Cortex of kidney (tissue), 1 donor: ENCODE measurements around the gene DNAH12.
"Not testable (repeated sequence)": the region's sequence is repeated elsewhere in the genome, so short reads cannot be mapped to it uniquely, and the experiment has no call there.

Experiments
- DNase-seq: peaks from one replicate; lab custom pipeline; 2025; lab: John Stamatoyannopoulos, UW

DNAH12 gene

DNA sequence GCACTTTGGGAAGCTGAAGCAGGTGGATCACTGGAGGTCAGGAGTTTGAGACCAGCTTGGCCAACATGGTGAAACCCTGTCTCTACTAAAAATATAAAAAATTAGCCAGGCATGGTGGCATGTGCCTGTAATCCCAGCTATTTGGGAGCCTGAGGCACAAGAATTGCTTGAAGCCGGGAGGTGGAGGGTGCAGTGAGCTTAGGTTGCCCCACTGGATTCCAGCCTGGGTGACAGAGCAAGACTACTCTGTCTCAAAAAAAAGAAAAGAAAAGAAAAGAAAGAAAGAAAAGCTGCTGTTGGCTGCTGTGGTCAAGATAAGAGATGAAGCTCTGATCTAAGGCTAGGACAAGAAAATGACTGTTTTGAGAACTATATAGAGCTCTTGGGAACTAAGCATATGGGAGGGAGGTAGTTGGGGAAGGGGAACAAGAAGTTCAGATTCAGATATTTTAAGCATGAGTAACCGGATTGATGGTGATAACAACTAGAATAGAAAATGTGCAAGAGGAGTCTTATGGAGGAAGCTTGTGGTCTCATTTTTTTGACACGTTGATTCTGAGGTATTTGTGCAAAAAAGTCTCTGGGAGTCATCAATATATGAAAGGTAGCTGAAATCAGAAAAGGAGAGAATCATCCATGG is 25.7 kb downstream of the DNAH12 start:
- DNase-seq: no peak

- DNase-seq: no peak
These were observed 32.0 kb downstream of the DNAH12 start for GRCh38 chr3:57512166-57512565.

- DNase-seq: no peak
These were observed 38.2 kb downstream of the DNAH12 start for GRCh38 chr3:57505901-57506300.

DNA sequence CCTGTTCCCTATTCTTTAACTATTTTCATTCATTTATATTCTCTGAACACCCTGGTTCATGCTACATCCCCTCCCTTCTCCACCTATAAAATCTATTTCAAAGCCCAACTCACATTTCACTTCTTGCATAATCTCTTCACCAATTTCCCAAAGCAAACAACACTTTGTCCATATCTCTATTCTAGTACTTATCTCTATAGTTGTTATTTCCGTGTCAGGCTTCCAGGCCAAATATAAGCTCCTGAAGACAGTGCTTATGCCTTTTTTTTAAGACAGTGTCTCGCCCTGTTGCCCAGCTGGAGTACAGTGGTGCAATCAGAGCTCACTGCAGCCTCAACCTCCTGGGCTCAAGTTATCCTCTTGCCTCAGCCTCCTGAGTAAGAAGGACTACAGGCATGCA is 43.6 kb downstream of the DNAH12 start:
- no peak for DNase-seq

DNA sequence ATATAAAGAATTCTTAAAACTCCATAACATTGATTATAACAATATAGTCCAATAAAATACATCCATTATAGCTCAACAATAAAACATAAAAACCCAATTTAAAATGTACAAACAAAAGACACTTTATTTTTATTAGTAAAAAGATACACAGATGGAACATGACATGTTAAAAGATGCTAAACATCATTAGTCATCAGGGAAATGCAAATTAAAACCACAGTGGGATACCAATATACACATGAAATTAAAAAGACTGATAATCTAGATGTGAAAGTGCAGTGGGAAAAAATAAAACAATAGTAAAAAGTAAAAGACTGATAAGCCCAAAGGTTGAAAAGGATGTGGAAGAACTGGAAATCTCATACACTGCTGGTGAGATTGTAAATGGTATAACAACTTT is 46.2 kb downstream of the DNAH12 start:
- no peak for DNase-seq

DNA sequence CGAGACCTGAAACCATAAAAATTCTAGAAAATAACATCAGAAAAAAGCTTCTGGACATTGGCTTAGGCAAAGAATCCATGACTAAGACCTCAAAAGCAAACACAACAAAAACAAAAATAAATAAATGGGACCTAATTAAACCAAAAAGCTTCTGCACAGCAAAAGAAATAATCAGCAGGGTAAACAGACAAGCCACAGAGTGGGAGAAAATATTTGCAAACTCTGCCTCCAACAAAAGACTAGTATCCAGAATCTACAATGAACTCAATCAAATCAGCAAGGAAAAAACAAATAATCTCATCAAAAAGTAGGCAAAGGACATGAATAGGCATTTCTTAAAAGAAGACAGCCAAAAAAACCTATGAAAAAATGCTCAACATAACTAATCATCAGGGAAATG is 59.6 kb downstream of the DNAH12 start:
- no peak for DNase-seq

- not testable (repeated sequence) for DNase-seq
These were observed 67.0 kb downstream of the DNAH12 start for GRCh38 chr3:57477193-57477592.

DNA sequence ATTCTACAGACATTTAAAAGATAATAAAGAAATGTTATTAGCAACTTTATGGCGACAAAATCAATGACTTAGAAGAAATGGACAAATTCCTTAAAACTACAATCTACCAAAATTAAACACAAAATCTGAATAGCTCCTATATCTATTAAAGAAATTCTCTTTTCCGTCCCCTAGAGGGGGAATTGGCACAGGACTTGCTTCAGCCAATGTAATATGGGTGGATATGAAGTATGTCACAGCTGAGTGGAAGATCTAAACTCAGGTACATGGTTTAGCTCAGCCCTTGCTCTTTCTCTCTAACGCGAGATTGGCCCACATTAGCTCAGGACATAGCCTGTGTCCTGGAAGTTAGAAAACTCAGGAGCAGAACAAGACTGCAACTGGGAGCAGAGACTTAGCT is 79.3 kb downstream of the DNAH12 start:
- DNase-seq: no peak

- no peak for DNase-seq
These were observed 80.1 kb downstream of the DNAH12 start for GRCh38 chr3:57464011-57464410.

- DNase-seq: no peak
These were observed 92.8 kb downstream of the DNAH12 start for GRCh38 chr3:57451150-57451846.

GRCh38 chr3:57449276-57449847 is 94.8 kb downstream of the DNAH12 start:
- not testable (repeated sequence) for DNase-seq

GRCh38 chr3:57448489-57448888 is 95.7 kb downstream of the DNAH12 start:
- not testable (repeated sequence) for DNase-seq

- DNase-seq: no peak
These were observed 97.8 kb downstream of the DNAH12 start for GRCh38 chr3:57446318-57446841.

- no peak for DNase-seq
These were observed 99.7 kb downstream of the DNAH12 start for GRCh38 chr3:57444469-57444868.

DNA sequence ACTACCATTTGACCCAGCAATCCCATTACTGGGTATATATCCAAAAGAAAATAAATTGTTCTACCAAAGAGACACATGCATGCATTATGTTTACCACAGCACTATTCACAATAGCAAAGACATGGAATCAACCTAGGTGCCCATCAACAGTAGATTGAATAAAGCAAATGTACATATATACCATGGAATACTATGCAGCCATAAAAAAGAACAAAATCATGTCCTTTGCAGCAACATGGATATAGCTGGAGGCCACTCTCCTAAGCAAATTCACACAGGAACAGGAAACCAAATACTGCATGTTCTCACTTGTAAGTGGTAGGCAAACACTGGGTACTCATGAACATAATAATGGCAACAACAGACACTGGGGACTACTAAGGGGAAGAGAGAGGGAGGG is 104.0 kb downstream of the DNAH12 start:
- DNase-seq: not testable (repeated sequence)

GRCh38 chr3:57438460-57438859 is 105.7 kb downstream of the DNAH12 start:
- not testable (repeated sequence) for DNase-seq

- DNase-seq: no peak
These were observed 107.9 kb downstream of the DNAH12 start for GRCh38 chr3:57436195-57436761.

GRCh38 chr3:57434041-57434440 is 110.1 kb downstream of the DNAH12 start:
- no peak for DNase-seq

- no peak for DNase-seq
These were observed 120.8 kb downstream of the DNAH12 start for GRCh38 chr3:57423335-57423734.

DNA sequence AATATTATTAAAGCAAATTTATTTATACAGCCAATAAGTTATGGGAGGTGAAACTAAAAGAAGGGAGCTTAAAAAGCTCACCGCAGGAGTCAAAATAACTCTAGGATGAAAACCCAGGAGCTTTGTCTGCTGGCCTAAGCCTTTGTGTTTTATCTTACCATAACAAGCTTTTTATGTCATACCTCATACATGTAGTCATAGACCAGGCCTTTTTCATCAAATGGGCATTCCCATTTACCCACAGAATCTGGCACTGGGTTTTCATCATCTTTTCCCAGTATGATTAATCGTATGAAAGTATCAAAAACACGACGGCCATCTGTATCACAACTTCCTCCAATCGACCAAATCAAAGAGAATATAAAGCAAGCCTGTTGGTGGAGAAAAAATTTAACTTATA is 122.8 kb downstream of the DNAH12 start:
- no peak for DNase-seq

GRCh38 chr3:57420001-57420400 is 124.1 kb downstream of the DNAH12 start:
- no peak for DNase-seq

- no peak for DNase-seq
These were observed 132.4 kb downstream of the DNAH12 start for GRCh38 chr3:57411715-57412114.

GRCh38 chr3:57409471-57409870 is 134.7 kb downstream of the DNAH12 start:
- DNase-seq: no peak
